H1 (cell line): ENCODE results near the gene ARID1B. TPM values are rescaled to one million over a fixed set of nuclear protein-coding genes. Genes with fewer than 3 reads are reported as not detected.

ENCODE experiments used
- CTCF ChIA-PET: fragments of 300-600 bp; sonication (Branson Sonifier 250); formaldehyde crosslinking; loops from one replicate; lab custom pipeline; 2021; ENCODE audit not compliant: partially characterized antibody; lab: Charles Lee
- POLR2A ChIA-PET: fragments of 300-600 bp; sonication (Branson Sonifier 250); formaldehyde crosslinking; loops from one replicate; lab custom pipeline; 2021; ENCODE audit warnings: inconsistent platforms; ENCODE audit not compliant: partially characterized antibody; lab: Charles Lee
- DNase-seq, 2 experiments: peaks; one replicate each; pipeline versions ENCODE4 v3.0.0 to v3.0.0-alpha.2; 2010 to 2022; ENCODE audit warnings: low spot score in 2 of 2, low read depth in 1 of 2, mixed read lengths in 1 of 2
- FAIRE-seq: peaks from 2 replicates; lab custom pipeline; 2011; peaks lifted over from hg19 to GRCh38; lab: Jason Lieb, UNC
- H2AFZ ChIP-seq: 2 replicates; pipeline ENCODE4 v1.8.1; 2012; ENCODE audit warnings: low read length, inconsistent platforms
- H2AK5ac ChIP-seq: 2 replicates; pipeline ENCODE4 v1.6.1; 2013; ENCODE audit warnings: low read depth, low read length
- H2BK120ac ChIP-seq: replicated peaks from 2 replicates; pipeline ENCODE3; 2013; ENCODE audit warnings: low read depth, low read length, inconsistent platforms
- H2BK12ac ChIP-seq: 2 replicates; pipeline ENCODE4 v1.6.1; 2013; ENCODE audit warnings: low read depth, low read length
- H2BK15ac ChIP-seq: 2 replicates; pipeline ENCODE4 v1.6.1; 2013; ENCODE audit warnings: low read length
- H2BK20ac ChIP-seq: 2 replicates; pipeline ENCODE4 v1.6.1; 2013; ENCODE audit warnings: low read length
- H2BK5ac ChIP-seq: 2 replicates; pipeline ENCODE4 v1.6.1; 2013; ENCODE audit warnings: low read depth, low read length
- H3K14ac ChIP-seq: 2 replicates; pipeline ENCODE4 v1.6.1; 2013; ENCODE audit warnings: inconsistent platforms; ENCODE audit not compliant: insufficient read length
- H3K18ac ChIP-seq: 2 replicates; pipeline ENCODE4 v1.6.1; 2013; ENCODE audit warnings: low read length; ENCODE audit errors: extremely low read depth
- H3K23ac ChIP-seq: 2 replicates; pipeline ENCODE4 v1.6.1; 2013; ENCODE audit warnings: inconsistent platforms; ENCODE audit not compliant: insufficient read length
- H3K23me2 ChIP-seq: 2 replicates; pipeline ENCODE4 v1.6.1; 2013; ENCODE audit warnings: low read depth, low read length
- H3K27ac ChIP-seq: 2 replicates; pipeline ENCODE4 v1.6.1; 2011; ENCODE audit warnings: low read depth, low read length, inconsistent platforms
- H3K27me3 ChIP-seq, 4 experiments: replicated peaks in 1 of 4; 1 replicate in 1 of 4; 2 replicates in 3 of 4; pipeline versions ENCODE4 v1.6.1 to v1.8.1; 2011 to 2013; ENCODE audit warnings: low read length in 3 of 4, mild to moderate bottlenecking in 3 of 4, inconsistent platforms in 2 of 4, mixed read lengths in 2 of 4, moderate library complexity in 1 of 4; ENCODE audit not compliant: control insufficient read depth in 3 of 4, insufficient read depth in 3 of 4; ENCODE audit errors: extremely low read depth in 1 of 4
- H3K36me3 ChIP-seq, 4 experiments: 2 replicates each; pipeline versions ENCODE4 v1.6.1 to v1.8.1; 2011 to 2013; ENCODE audit warnings: mild to moderate bottlenecking in 4 of 4, low read length in 3 of 4, moderate library complexity in 2 of 4, control low read depth in 1 of 4, inconsistent platforms in 1 of 4; ENCODE audit not compliant: insufficient read depth in 4 of 4, control insufficient read depth in 2 of 4
- H3K4ac ChIP-seq: replicated peaks from 2 replicates; pipeline ENCODE3; 2013; ENCODE audit warnings: low read length, low read depth, mixed read lengths, inconsistent platforms; ENCODE audit not compliant: insufficient read length
- H3K4me1 ChIP-seq, 4 experiments: replicated peaks in 1 of 4; 1 replicate in 1 of 4; 2 replicates in 3 of 4; pipeline versions ENCODE4 v1.6.1 to v1.8.1; 2011 to 2013; ENCODE audit warnings: low read length in 3 of 4, inconsistent platforms in 2 of 4, mixed read lengths in 1 of 4; ENCODE audit not compliant: insufficient read depth in 4 of 4, control insufficient read depth in 3 of 4
- H3K4me2 ChIP-seq, 2 experiments: 2 replicates each; pipeline versions ENCODE4 v1.6.1 to v1.8.1; 2011 to 2013; ENCODE audit warnings: low read depth in 2 of 2, low read length in 2 of 2, control low read depth in 1 of 2, inconsistent platforms in 1 of 2, mild to moderate bottlenecking in 1 of 2; ENCODE audit not compliant: insufficient read depth in 1 of 2
- H3K4me3 ChIP-seq, 4 experiments: fragments of 200-600, 300-600 bp in 1 of 4; sonication (generic), shearing (Covaris generic), sonication (Bioruptor Twin) in 1 of 4; 2 replicates each; pipeline versions ENCODE4 v1.5.1 to v1.8.1; 2011 to 2016; ENCODE audit warnings: low read length in 4 of 4, low read depth in 3 of 4, control low read depth in 2 of 4, inconsistent platforms in 2 of 4, mild to moderate bottlenecking in 2 of 4, mixed read lengths in 1 of 4, moderate library complexity in 1 of 4; ENCODE audit not compliant: insufficient read depth in 2 of 4; ENCODE audit errors: extremely low read depth in 1 of 4
- H3K56ac ChIP-seq: replicated peaks from 2 replicates; pipeline ENCODE3; 2013; ENCODE audit warnings: low read depth, mild to moderate bottlenecking, mixed read lengths, low read length, inconsistent platforms; ENCODE audit not compliant: insufficient read length
- H3K79me1 ChIP-seq: 2 replicates; pipeline ENCODE4 v1.6.1; 2013; ENCODE audit warnings: low read depth, low read length, control low read depth
- H3K79me2 ChIP-seq, 2 experiments: 2 replicates each; pipeline versions ENCODE4 v1.6.1 to v1.8.1; 2012 to 2013; ENCODE audit warnings: low read length in 2 of 2, mild to moderate bottlenecking in 2 of 2, inconsistent platforms in 1 of 2; ENCODE audit not compliant: insufficient read depth in 2 of 2, control insufficient read depth in 1 of 2
- H3K9ac ChIP-seq, 4 experiments: replicated peaks in 1 of 4; 1 replicate in 1 of 4; 2 replicates in 3 of 4; pipeline versions ENCODE4 v1.6.1 to v1.8.1; 2011 to 2013; ENCODE audit warnings: low read depth in 3 of 4, low read length in 3 of 4, control low read depth in 2 of 4, mild to moderate bottlenecking in 2 of 4, moderate library complexity in 2 of 4, inconsistent platforms in 1 of 4; ENCODE audit errors: extremely low read depth in 1 of 4
- H3K9me3 ChIP-seq, 2 experiments: 2 replicates each; pipeline versions ENCODE4 v1.6.1 to v1.8.1; 2012 to 2013; ENCODE audit warnings: mild to moderate bottlenecking in 2 of 2, moderate library complexity in 2 of 2, control low read depth in 1 of 2, inconsistent platforms in 1 of 2, low read depth in 1 of 2, low read length in 1 of 2, mixed read lengths in 1 of 2; ENCODE audit not compliant: insufficient read depth in 2 of 2
- H4K20me1 ChIP-seq, 2 experiments: replicated peaks in 1 of 2; 2 replicates each; pipeline versions ENCODE3 to v1.8.1; 2011 to 2013; ENCODE audit warnings: inconsistent platforms in 2 of 2, low read length in 2 of 2, mild to moderate bottlenecking in 1 of 2; ENCODE audit not compliant: insufficient read depth in 2 of 2, control insufficient read depth in 1 of 2
- H4K5ac ChIP-seq: 2 replicates; pipeline ENCODE4 v1.6.1; 2013; ENCODE audit warnings: low read length, low read depth, mixed read lengths, inconsistent platforms; ENCODE audit not compliant: insufficient read length
- H4K8ac ChIP-seq: 2 replicates; pipeline ENCODE4 v1.8.0; 2013; ENCODE audit warnings: mild to moderate bottlenecking, moderate library complexity, low read length, inconsistent platforms; ENCODE audit not compliant: insufficient read depth; ENCODE audit errors: extremely low read depth
- H4K91ac ChIP-seq: replicated peaks from 2 replicates; pipeline ENCODE3; 2013; ENCODE audit warnings: low read length, mixed read lengths, inconsistent platforms; ENCODE audit not compliant: insufficient read length
- BACH1 ChIP-seq: IDR thresholded peaks from 2 replicates; pipeline ENCODE4 v1.6.1; 2012; ENCODE audit warnings: low read length, improper control_type of control experiment
- CEBPB ChIP-seq: IDR thresholded peaks from 2 replicates; pipeline ENCODE4 v1.6.1; 2012; ENCODE audit warnings: low read depth, low read length
- CHD1 ChIP-seq: IDR thresholded peaks from 2 replicates; pipeline ENCODE4 v1.6.1; 2012; ENCODE audit warnings: low read depth, low read length, improper control_type of control experiment
- GABPA ChIP-seq: IDR thresholded peaks from 2 replicates; pipeline ENCODE4 v1.6.1; 2011; ENCODE audit warnings: mild to moderate bottlenecking, low read length, moderate library complexity, borderline replicate concordance; ENCODE audit not compliant: insufficient read depth
- GTF2F1 ChIP-seq: IDR thresholded peaks from 2 replicates; pipeline ENCODE4 v1.6.1; 2012; ENCODE audit warnings: low read depth, low read length, improper control_type of control experiment, borderline replicate concordance
- HDAC6 ChIP-seq: IDR thresholded peaks from one replicate; pipeline ENCODE4 v1.7.1; 2012; ENCODE audit warnings: low read depth, mild to moderate bottlenecking, inconsistent platforms, low read length, moderate library complexity
- KDM5A ChIP-seq: fragments of 200-600 bp; IDR thresholded peaks from 2 replicates; pipeline ENCODE4 v1.7.1; 2012; ENCODE audit warnings: mild to moderate bottlenecking, low read length, inconsistent platforms, mixed read lengths
- NRF1 ChIP-seq: IDR thresholded peaks from 2 replicates; pipeline ENCODE4 v1.6.1; 2011; ENCODE audit warnings: mild to moderate bottlenecking, low read depth, low read length, improper control_type of control experiment
- PHF8 ChIP-seq: fragments of 200-600 bp; sonication (generic); conservative IDR thresholded peaks from 2 replicates; pipeline ENCODE4 v1.7.1; 2012; ENCODE audit warnings: low read depth, mild to moderate bottlenecking, inconsistent platforms, low read length, moderate library complexity
- POLR2AphosphoS5 ChIP-seq: IDR thresholded peaks from 2 replicates; pipeline ENCODE4 v1.6.1; 2011; ENCODE audit warnings: low read depth, low read length
- RAD21 ChIP-seq, 2 experiments: IDR thresholded peaks in 1 of 2; conservative IDR thresholded peaks in 1 of 2; 2 replicates each; pipeline ENCODE4 v1.6.1; 2011; ENCODE audit warnings: low read depth in 2 of 2, low read length in 2 of 2, improper control_type of control experiment in 1 of 2, inconsistent platforms in 1 of 2, mild to moderate bottlenecking in 1 of 2, moderate library complexity in 1 of 2
- SIRT6 ChIP-seq: IDR thresholded peaks from one replicate; pipeline ENCODE4 v1.7.1; 2012; ENCODE audit warnings: low read length, inconsistent platforms
- TAF1 ChIP-seq: IDR thresholded peaks from 2 replicates; pipeline ENCODE4 v1.6.1; 2011; ENCODE audit warnings: mild to moderate bottlenecking, low read depth, low read length
- USF2 ChIP-seq: IDR thresholded peaks from 2 replicates; pipeline ENCODE4 v1.6.1; 2011; ENCODE audit warnings: low read length, improper control_type of control experiment
- WGBS, 2 experiments: shearing (Covaris generic) in 1 of 2; methylation state at CpG; one replicate each; pipeline versions ENCODE4 v1.1.6 to v1.1.7; 2013 to 2015; ENCODE audit warnings: low lambda C conversion rate in 2 of 2, mixed read lengths in 2 of 2, inconsistent platforms in 1 of 2, low coverage in 1 of 2, missing lambda C conversion rate in 1 of 2; ENCODE audit not compliant: insufficient replicate concordance in 2 of 2, insufficient coverage in 1 of 2, insufficient read length in 1 of 2; ENCODE audit errors: extremely low coverage in 1 of 2, missing lambda C conversion rate in 1 of 2; 5-methylcytosine and 5-hydroxymethylcytosine counted together
- polyA plus RNA-seq, 7 experiments: library from polyadenylated mRNA; depleted of rRNA in 3 of 7; stranded (reverse) in 5 of 7; unstranded in 2 of 7; fragments of >200 nt in 5 of 7; fragments of 200-250 nt in 2 of 7; gene quantifications; 1 replicate in 5 of 7; 2 replicates in 1 of 7; 4 replicates in 1 of 7; pipeline versions ENCODE4 v1.2.1 to v1.2.3, GENCODE V29; 2011 to 2013; ENCODE audit warnings: missing spikeins in 2 of 7, mixed read lengths in 2 of 7
- total RNA-seq: library from RNA; stranded (reverse); fragmentation: NEBNext Ultra II Directional; extraction: Animal tissue kit (Norgen Biotek cat#: 25700); gene quantifications from 2 replicates; pipeline ENCODE4 v1.2.1, GENCODE V29; 2021

ARID1B gene
- total and polyA plus RNA-seq, 2 of the 8 experiments (the other 6 are each of a cell fraction or from before 2014, with no cell fraction given), result 24.3 to 70.3 TPM

- Histone ChIP-seq H4K20me1 (no peaks in the 10 kb centered on the region), H3K79me2 (peaks cover 0 to 80% of the 10 kb centered on the region in 2 experiments; a peak in 3 of 4 replicates)
Measured at GRCh38 chr6:157024745-157025144, 247.6 kb downstream of the ARID1B start.

More at GRCh38 chr6:157024745-157025144, 247.6 kb downstream of the ARID1B start:
- H3K27me3 ChIP-seq, result no peaks in the 10 kb centered on the region
- H3K56ac ChIP-seq, result no peak overlapping the region
- ChIA-PET CTCF (interaction anchor here (0.6 to 0.8 kb wide), 5 partner anchors 14 to 746 kb away, joined by 3 to 4 read pairs (median 4); no protein-coding TSS in a partner anchor), POLR2A (no interaction called here)
- no peak overlapping the region for H3K9ac ChIP-seq
- H3K4me2 ChIP-seq, result no peak overlapping the region
- no peak overlapping the region for H2BK20ac ChIP-seq
- H3K9me3 ChIP-seq, result no peaks in the 10 kb centered on the region
- DNase-seq, result no peak
- no peak overlapping the region for H3K4me3 ChIP-seq
- WGBS, 2 experiments, result 86% methylated on average over 3 of the region's 3 CpGs; no CpG with 5 or more reads in 1 of the 2 experiments
- peaks cover 0 to 3% (median under 1%) of the 10 kb centered on the region in 4 experiments; a peak in 1 of 7 replicates for H3K4me1 ChIP-seq
- H4K91ac ChIP-seq, result no peak overlapping the region
- no peak overlapping the region for H4K5ac ChIP-seq
- no peak for FAIRE-seq
- H3K36me3 ChIP-seq, result no peaks in the 10 kb centered on the region
- no peaks in the 10 kb centered on the region for H3K23me2 ChIP-seq
- no peak overlapping the region for H3K23ac ChIP-seq
- H2AK5ac ChIP-seq, result no peak overlapping the region
- H3K79me1 ChIP-seq, result 0 out of 2 replicates have a peak, but pooled peaks cover 1% of the 10 kb centered on the region
- H2BK12ac ChIP-seq, result no peak overlapping the region
- H2BK120ac ChIP-seq, result no peak overlapping the region
- H3K14ac ChIP-seq, result no peak overlapping the region
- no peak overlapping the region for H2BK5ac ChIP-seq
- TF ChIP-seq CEBPB, result no peak
- no peak for TF ChIP-seq TAF1
- no peak for TF ChIP-seq GABPA
- TF ChIP-seq HDAC6, result no peak
- TF ChIP-seq GTF2F1, result no peak
- no peak for TF ChIP-seq CHD1
- TF ChIP-seq BACH1, result no peak
- no peak for TF ChIP-seq KDM5A
- no peak for TF ChIP-seq RAD21 (IDR thresholded peaks at IDR 0.05 in 1 of 2, conservative IDR thresholded peaks at IDR 0.05 in 1 of 2; ENCODE audit: low read depth in 2 of 2, low read length in 2 of 2)
- TF ChIP-seq SIRT6, result no peak
- no peak for TF ChIP-seq USF2
- no peak for TF ChIP-seq POLR2AphosphoS5
- TF ChIP-seq PHF8, result no peak
- TF ChIP-seq NRF1, result no peak
- TF ChIP-seq, all 59 proteins: peak for 0
- Histone ChIP-seq H3K18ac (no peak overlapping the region), H2AFZ (no peak overlapping the region), H3K27ac (no peak overlapping the region), H3K4ac (no peak overlapping the region), H2BK15ac (no peak overlapping the region), H4K8ac (no peak overlapping the region)
